H1 (cell line): Measurements from ENCODE around the gene FKBP5.

Source experiments
- CTCF ChIP-seq, 3 experiments: IDR thresholded peaks; 1 replicate in 2 of 3; 2 replicates in 1 of 3; pipeline versions ENCODE4 v1.5.1 to v1.6.1; 2011; ENCODE audit warnings: low read length in 3 of 3, mild to moderate bottlenecking in 3 of 3, inconsistent platforms in 2 of 3, low read depth in 1 of 3, moderate library complexity in 1 of 3; ENCODE audit not compliant: insufficient read depth in 1 of 3; ENCODE audit errors: control extremely low read depth in 1 of 3
- EGR1 ChIP-seq: IDR thresholded peaks from 2 replicates; pipeline ENCODE4 v1.6.1; 2011; ENCODE audit warnings: low read depth, low read length, borderline replicate concordance
- EZH2 ChIP-seq: fragments of 200-600 bp; sonication (generic); IDR thresholded peaks from 2 replicates; pipeline ENCODE4 v1.7.1; 2012; ENCODE audit warnings: low read depth, mild to moderate bottlenecking, moderate library complexity, low read length, inconsistent platforms; ENCODE audit not compliant: severe bottlenecking
- HDAC2 ChIP-seq, 2 experiments: fragments of 300-600 bp in 1 of 2; sonication (generic) in 1 of 2; IDR thresholded peaks; 2 replicates each; pipeline ENCODE4 v1.6.1; 2011 to 2012; ENCODE audit warnings: low read depth in 2 of 2, low read length in 2 of 2, mild to moderate bottlenecking in 2 of 2, moderate library complexity in 2 of 2, borderline replicate concordance in 1 of 2, inconsistent platforms in 1 of 2
- JUND ChIP-seq: IDR thresholded peaks from 2 replicates; pipeline ENCODE4 v1.6.1; 2011; ENCODE audit warnings: mild to moderate bottlenecking, improper control_type of control experiment, low read length
- MAX ChIP-seq: IDR thresholded peaks from 2 replicates; pipeline ENCODE4 v1.6.1; 2012; ENCODE audit warnings: inconsistent platforms
- POLR2A ChIP-seq, 2 experiments: IDR thresholded peaks; 1 replicate in 1 of 2; 2 replicates in 1 of 2; pipeline ENCODE4 v1.6.1; 2011; ENCODE audit warnings: low read depth in 2 of 2, low read length in 2 of 2, mild to moderate bottlenecking in 2 of 2; ENCODE audit errors: control extremely low read depth in 1 of 2
- POLR2AphosphoS5 ChIP-seq: IDR thresholded peaks from 2 replicates; pipeline ENCODE4 v1.6.1; 2011; ENCODE audit warnings: low read depth, low read length
- SIN3A ChIP-seq, 2 experiments: IDR thresholded peaks in 1 of 2; conservative IDR thresholded peaks in 1 of 2; 2 replicates each; pipeline ENCODE4 v1.6.1; 2011 to 2012; ENCODE audit warnings: low read length in 2 of 2, improper control_type of control experiment in 1 of 2, low read depth in 1 of 2, mild to moderate bottlenecking in 1 of 2
- SIX5 ChIP-seq: IDR thresholded peaks from 2 replicates; pipeline ENCODE4 v1.6.1; 2011; ENCODE audit warnings: mild to moderate bottlenecking, low read depth, low read length
- SP4 ChIP-seq: IDR thresholded peaks from 2 replicates; pipeline ENCODE4 v1.6.1; 2012; ENCODE audit warnings: low read length, inconsistent platforms
- SUZ12 ChIP-seq: fragments of 200-600 bp; sonication (generic); IDR thresholded peaks from 2 replicates; pipeline ENCODE4 v1.6.1; 2012; ENCODE audit warnings: mild to moderate bottlenecking, inconsistent platforms, low read length, moderate library complexity, mixed read lengths
- TAF1 ChIP-seq: IDR thresholded peaks from 2 replicates; pipeline ENCODE4 v1.6.1; 2011; ENCODE audit warnings: mild to moderate bottlenecking, low read depth, low read length
- TEAD4 ChIP-seq: IDR thresholded peaks from 2 replicates; pipeline ENCODE4 v1.6.1; 2012; ENCODE audit warnings: low read depth, low read length, inconsistent platforms, mixed read lengths

GRCh38 chr6:35643162-35643535 lies 45.6 kb downstream of the FKBP5 start:
- TF ChIP-seq MAX (no peak), SUZ12 (no peak), CTCF (IDR thresholded peaks at IDR 0.05; ENCODE audit: control extremely low read depth in 1 of 3, insufficient read depth in 1 of 3, low read depth in 1 of 3, low read length in 3 of 3) (no peak), SP4 (no peak), JUND (no peak), HDAC2 (IDR thresholded peaks at IDR 0.05; ENCODE audit: borderline replicate concordance in 1 of 2, low read depth in 2 of 2, low read length in 2 of 2) (no peak), TEAD4 (no peak), EZH2 (no peak), POLR2A (IDR thresholded peaks at IDR 0.05; ENCODE audit: control extremely low read depth in 1 of 2, low read depth in 2 of 2, low read length in 2 of 2) (no peak), POLR2AphosphoS5 (no peak), SIX5 (no peak), TAF1 (no peak), SIN3A (conservative IDR thresholded peaks at IDR 0.05 in 1 of 2, IDR thresholded peaks at IDR 0.05 in 1 of 2; ENCODE audit: low read depth in 1 of 2, low read length in 2 of 2) (no peak), EGR1 (no peak)
